K562 (cell line): Measurements from ENCODE around the gene PSMA8. TPM values are rescaled to one million over a fixed set of nuclear protein-coding genes. Genes with fewer than 3 reads are reported as not detected.

Experiments
- ETV6 ChIP-seq, 3 experiments: fragments of 150-350 bp in 1 of 3; sonication (generic) in 1 of 3; formaldehyde crosslinking in 1 of 3; IDR thresholded peaks; 2 replicates each; pipeline versions ENCODE4 v1.6.1 to v1.8.0; 2014 to 2022; ENCODE audit warnings: borderline replicate concordance in 2 of 3, low read depth in 2 of 3, antibody characterized with exemption in 1 of 3, low read length in 1 of 3, mild to moderate bottlenecking in 1 of 3, missing genetic modification reagents in 1 of 3
- SIRT6 ChIP-seq: IDR thresholded peaks from one replicate; pipeline ENCODE4 v1.6.1; 2012; ENCODE audit warnings: low read depth, mild to moderate bottlenecking, control low read depth, inconsistent platforms, low read length, moderate library complexity
- TCF7 ChIP-seq: sonication (generic); IDR thresholded peaks from 2 replicates; pipeline ENCODE4 v1.6.1; 2016; ENCODE audit warnings: antibody characterized with exemption, borderline replicate concordance
- ZNF76 ChIP-seq: fragments of 250-450 bp; sonication (Bioruptor Pico); IDR thresholded peaks from 2 replicates; pipeline ENCODE4 v1.4.0; 2020; ENCODE audit warnings: mild to moderate bottlenecking, moderate library complexity, borderline replicate concordance
- polyA plus RNA-seq, 8 experiments: library from polyadenylated mRNA; depleted of rRNA in 4 of 8; stranded (reverse) in 5 of 8; unstranded in 3 of 8; fragments of >200 nt; fragmentation: Nextera tagmentation in 2 of 8; fragmentation: Illumina TruSeq in 1 of 8; extraction: Ambion mirVana in 2 of 8; extraction: Trizol in 1 of 8; gene quantifications; 2 replicates each; pipeline versions ENCODE4 v1.2.1 to v1.2.3, GENCODE V29; 2011 to 2014; ENCODE audit warnings: inconsistent platforms in 1 of 8, missing spikeins in 1 of 8
- total RNA-seq, 7 experiments: library from RNA; depleted of rRNA in 6 of 7; stranded (reverse); fragments of >200 nt in 6 of 7; fragmentation: Illumina TruSeq in 2 of 7; extraction: Trizol in 2 of 7; gene quantifications; 2 replicates each; pipeline versions ENCODE4 v1.2.1 to v1.2.3, GENCODE V29; 2011 to 2021; ENCODE audit warnings: low replicate concordance in 1 of 7
- TF ChIP-seq, protein P1 (sequence below), 2 experiments: fragments of 450-650 bp; formaldehyde crosslinking in 1 of 2; IDR thresholded peaks; 2 replicates each; pipeline versions ENCODE4 v1.4.0 to v1.6.1; 2014 to 2020; ENCODE audit warnings: mild to moderate bottlenecking in 2 of 2, borderline replicate concordance in 1 of 2, low read depth in 1 of 2
- TF ChIP-seq, protein P2 (sequence below): fragments of 450-650 bp; IDR thresholded peaks from 2 replicates; pipeline ENCODE4 v1.7.1; 2018; ENCODE audit warnings: mild to moderate bottlenecking, low read depth; ENCODE audit not compliant: partially characterized antibody
- TF ChIP-seq, protein P3 (sequence below): sonication (generic); formaldehyde crosslinking; IDR thresholded peaks from 2 replicates; pipeline ENCODE4 v1.8.0; 2022; ENCODE audit warnings: mild to moderate bottlenecking, missing genetic modification reagents

Gene PSMA8
- total and polyA plus RNA-seq, 9 of the 15 experiments (the other 6 are each of a cell fraction or from before 2014, with no cell fraction given) = not detected

DNA sequence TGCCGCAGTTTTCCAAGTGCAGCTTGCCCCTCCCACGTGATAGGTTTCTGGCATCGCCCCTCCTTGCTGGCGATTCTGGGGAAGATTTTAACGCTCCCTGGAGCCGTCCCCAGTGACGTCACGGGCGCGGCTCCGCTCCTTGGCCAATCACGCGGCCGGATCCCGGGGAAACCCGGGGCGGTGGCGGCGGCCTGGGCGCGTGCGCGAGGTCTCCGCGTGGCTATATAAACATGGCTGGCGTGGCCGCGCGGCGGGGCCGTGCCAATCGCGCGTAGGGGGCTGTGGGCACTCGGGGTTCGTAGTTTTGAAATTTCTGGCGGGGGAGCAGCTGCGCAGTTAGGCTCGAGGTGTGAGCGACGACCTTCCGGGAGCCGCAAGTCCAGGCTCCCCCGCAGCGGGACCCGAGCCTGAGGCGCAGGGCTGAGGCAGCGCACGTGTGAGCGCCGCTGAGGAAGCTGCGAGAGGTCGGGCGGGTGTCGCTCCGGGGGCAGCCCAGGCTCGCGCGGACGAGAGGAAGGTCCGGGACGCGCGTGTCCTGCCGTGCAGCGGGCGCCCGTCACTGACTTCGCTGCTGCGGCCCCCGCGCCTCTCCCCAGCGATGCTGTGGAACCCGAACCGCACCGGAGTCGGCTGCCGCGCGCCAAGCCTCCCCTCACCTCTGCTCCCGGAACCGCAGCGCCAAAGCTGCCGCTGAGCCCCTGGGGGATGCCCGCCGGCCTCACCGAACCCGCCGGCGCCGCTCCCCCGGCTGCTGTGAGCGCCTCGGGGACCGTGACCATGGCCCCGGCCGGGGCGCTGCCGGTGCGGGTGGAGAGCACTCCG lies 92.8 kb downstream of the PSMA8 start, which contains the start of gene TAF4B (continued):
- TF ChIP-seq, protein P1, sequence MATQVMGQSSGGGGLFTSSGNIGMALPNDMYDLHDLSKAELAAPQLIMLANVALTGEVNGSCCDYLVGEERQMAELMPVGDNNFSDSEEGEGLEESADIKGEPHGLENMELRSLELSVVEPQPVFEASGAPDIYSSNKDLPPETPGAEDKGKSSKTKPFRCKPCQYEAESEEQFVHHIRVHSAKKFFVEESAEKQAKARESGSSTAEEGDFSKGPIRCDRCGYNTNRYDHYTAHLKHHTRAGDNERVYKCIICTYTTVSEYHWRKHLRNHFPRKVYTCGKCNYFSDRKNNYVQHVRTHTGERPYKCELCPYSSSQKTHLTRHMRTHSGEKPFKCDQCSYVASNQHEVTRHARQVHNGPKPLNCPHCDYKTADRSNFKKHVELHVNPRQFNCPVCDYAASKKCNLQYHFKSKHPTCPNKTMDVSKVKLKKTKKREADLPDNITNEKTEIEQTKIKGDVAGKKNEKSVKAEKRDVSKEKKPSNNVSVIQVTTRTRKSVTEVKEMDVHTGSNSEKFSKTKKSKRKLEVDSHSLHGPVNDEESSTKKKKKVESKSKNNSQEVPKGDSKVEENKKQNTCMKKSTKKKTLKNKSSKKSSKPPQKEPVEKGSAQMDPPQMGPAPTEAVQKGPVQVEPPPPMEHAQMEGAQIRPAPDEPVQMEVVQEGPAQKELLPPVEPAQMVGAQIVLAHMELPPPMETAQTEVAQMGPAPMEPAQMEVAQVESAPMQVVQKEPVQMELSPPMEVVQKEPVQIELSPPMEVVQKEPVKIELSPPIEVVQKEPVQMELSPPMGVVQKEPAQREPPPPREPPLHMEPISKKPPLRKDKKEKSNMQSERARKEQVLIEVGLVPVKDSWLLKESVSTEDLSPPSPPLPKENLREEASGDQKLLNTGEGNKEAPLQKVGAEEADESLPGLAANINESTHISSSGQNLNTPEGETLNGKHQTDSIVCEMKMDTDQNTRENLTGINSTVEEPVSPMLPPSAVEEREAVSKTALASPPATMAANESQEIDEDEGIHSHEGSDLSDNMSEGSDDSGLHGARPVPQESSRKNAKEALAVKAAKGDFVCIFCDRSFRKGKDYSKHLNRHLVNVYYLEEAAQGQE (IDR thresholded peaks at IDR 0.05; ENCODE audit: borderline replicate concordance) = peak; percentile 41
- TF ChIP-seq, protein P1 (CRISPR knock-in tag; IDR thresholded peaks at IDR 0.05; ENCODE audit: low read depth) = no peak
- TF ChIP-seq, protein P2, sequence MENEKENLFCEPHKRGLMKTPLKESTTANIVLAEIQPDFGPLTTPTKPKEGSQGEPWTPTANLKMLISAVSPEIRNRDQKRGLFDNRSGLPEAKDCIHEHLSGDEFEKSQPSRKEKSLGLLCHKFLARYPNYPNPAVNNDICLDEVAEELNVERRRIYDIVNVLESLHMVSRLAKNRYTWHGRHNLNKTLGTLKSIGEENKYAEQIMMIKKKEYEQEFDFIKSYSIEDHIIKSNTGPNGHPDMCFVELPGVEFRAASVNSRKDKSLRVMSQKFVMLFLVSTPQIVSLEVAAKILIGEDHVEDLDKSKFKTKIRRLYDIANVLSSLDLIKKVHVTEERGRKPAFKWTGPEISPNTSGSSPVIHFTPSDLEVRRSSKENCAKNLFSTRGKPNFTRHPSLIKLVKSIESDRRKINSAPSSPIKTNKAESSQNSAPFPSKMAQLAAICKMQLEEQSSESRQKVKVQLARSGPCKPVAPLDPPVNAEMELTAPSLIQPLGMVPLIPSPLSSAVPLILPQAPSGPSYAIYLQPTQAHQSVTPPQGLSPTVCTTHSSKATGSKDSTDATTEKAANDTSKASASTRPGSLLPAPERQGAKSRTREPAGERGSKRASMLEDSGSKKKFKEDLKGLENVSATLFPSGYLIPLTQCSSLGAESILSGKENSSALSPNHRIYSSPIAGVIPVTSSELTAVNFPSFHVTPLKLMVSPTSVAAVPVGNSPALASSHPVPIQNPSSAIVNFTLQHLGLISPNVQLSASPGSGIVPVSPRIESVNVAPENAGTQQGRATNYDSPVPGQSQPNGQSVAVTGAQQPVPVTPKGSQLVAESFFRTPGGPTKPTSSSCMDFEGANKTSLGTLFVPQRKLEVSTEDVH = no peak
- TF ChIP-seq, protein P3, sequence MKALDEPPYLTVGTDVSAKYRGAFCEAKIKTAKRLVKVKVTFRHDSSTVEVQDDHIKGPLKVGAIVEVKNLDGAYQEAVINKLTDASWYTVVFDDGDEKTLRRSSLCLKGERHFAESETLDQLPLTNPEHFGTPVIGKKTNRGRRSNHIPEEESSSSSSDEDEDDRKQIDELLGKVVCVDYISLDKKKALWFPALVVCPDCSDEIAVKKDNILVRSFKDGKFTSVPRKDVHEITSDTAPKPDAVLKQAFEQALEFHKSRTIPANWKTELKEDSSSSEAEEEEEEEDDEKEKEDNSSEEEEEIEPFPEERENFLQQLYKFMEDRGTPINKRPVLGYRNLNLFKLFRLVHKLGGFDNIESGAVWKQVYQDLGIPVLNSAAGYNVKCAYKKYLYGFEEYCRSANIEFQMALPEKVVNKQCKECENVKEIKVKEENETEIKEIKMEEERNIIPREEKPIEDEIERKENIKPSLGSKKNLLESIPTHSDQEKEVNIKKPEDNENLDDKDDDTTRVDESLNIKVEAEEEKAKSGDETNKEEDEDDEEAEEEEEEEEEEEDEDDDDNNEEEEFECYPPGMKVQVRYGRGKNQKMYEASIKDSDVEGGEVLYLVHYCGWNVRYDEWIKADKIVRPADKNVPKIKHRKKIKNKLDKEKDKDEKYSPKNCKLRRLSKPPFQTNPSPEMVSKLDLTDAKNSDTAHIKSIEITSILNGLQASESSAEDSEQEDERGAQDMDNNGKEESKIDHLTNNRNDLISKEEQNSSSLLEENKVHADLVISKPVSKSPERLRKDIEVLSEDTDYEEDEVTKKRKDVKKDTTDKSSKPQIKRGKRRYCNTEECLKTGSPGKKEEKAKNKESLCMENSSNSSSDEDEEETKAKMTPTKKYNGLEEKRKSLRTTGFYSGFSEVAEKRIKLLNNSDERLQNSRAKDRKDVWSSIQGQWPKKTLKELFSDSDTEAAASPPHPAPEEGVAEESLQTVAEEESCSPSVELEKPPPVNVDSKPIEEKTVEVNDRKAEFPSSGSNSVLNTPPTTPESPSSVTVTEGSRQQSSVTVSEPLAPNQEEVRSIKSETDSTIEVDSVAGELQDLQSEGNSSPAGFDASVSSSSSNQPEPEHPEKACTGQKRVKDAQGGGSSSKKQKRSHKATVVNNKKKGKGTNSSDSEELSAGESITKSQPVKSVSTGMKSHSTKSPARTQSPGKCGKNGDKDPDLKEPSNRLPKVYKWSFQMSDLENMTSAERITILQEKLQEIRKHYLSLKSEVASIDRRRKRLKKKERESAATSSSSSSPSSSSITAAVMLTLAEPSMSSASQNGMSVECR (CRISPR knock-in tag) = peak; percentile 82; the same call in 1 of the 2 replicates
- TF ChIP-seq ETV6 (IDR thresholded peaks at IDR 0.05; ENCODE audit: borderline replicate concordance in 1 of 2, low read depth in 2 of 2, low read length in 1 of 2) = no peak
- peak; percentile 86; the same call in 1 of the 2 replicates for TF ChIP-seq ETV6 (CRISPR knock-in tag; IDR thresholded peaks at IDR 0.05; ENCODE audit: borderline replicate concordance)
- TF ChIP-seq ZNF76 (CRISPR knock-in tag) = peak; percentile 14; the same call in 1 of the 2 replicates
- TF ChIP-seq TCF7 = peak; percentile 25; the same call in 1 of the 2 replicates
- TF ChIP-seq SIRT6 = no peak
